Epithelial cell of proximal tubule (primary cell): ENCODE measurements around the gene BCL10. TPM values are rescaled to one million over a fixed set of nuclear protein-coding genes. Genes with fewer than 3 reads are reported as not detected.

ENCODE experiments used
- DNase-seq: peaks from one replicate; pipeline ENCODE4 v3.0.0-alpha.2; 2011; ENCODE audit warnings: low read depth
- H3K4me3 ChIP-seq: 2 replicates; pipeline ENCODE4 v1.5.1; 2011; ENCODE audit warnings: low read depth, mild to moderate bottlenecking, low read length
- CTCF ChIP-seq: conservative IDR thresholded peaks from 2 replicates; pipeline ENCODE4 v1.5.1; 2012; ENCODE audit warnings: low read depth, mild to moderate bottlenecking, low read length
- total RNA-seq: library from RNA; depleted of rRNA; stranded (reverse); fragments of >200 nt; gene quantifications from 2 replicates; pipeline ENCODE4 v1.2.3, GENCODE V29; 2015

The BCL10 gene
- total RNA-seq, 1 donor from 2014 or later = 87.9 TPM

DNA sequence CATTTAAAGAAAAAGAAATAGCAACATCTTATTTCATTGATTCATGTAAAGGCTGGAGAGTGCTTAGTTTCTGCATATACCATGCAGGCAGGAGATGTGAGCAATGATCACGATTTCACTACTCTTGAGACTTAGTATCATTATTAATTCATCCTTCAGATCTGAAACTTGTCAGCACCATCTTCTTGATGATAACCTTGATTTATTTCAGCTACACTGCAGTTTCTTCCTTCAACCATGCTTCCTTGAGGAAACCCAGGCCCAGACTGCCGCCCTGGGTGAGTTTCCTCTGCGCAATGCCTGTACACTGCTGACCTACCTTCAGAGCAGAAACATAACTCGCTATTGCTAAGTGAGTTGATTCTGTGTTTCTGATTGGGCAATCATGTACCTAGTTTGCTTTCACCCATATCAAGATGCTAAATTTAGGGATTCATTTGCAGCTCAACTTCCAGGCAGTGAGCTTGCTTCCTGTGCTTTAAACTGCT lies 13.5 kb upstream of the BCL10 start:
- TF ChIP-seq CTCF = no peak
- DNase-seq = no peak
- no peak overlapping the region for H3K4me3 ChIP-seq

DNA sequence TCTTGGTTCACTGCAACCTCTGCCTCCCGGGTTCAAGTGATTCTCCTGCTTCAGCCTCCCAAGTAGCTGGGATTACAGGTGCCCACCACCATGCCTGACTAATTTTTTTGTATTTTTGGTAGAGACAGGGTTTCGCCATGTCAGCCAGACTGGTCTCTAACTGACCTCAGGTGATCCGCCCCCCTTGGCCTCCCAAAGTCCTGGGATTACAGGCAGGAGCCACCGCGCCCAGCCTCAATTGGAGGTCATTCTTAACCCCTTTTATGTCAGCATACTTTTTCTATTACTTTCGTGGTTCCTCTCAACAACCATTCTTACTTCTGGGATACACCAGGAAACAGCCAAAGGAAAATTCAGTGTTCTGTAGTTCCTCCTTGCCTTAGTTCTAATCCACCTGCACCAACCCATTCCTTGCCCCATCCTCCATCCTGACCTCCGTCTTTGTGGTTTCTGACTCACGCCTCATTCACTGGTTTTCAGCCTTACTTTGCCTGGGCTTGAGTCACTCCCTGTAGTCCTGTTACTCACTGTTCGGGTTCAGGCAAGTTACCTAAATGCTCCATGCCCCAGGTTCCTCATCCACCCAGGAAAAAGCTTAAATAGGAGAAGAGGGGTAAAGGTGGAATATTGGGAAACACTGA lies 12.9 kb upstream of the BCL10 start:
- no peak overlapping the region for H3K4me3 ChIP-seq
- peak; percentile 93 for DNase-seq

GRCh38 chr1:85284202-85284601 lies 7.8 kb upstream of the BCL10 start:
- no peak for TF ChIP-seq CTCF
- no peak overlapping the region for H3K4me3 ChIP-seq
- no peak for DNase-seq

More for the DNA sequence above, 12.9 kb upstream of the BCL10 start:
- no peak for TF ChIP-seq CTCF

DNA sequence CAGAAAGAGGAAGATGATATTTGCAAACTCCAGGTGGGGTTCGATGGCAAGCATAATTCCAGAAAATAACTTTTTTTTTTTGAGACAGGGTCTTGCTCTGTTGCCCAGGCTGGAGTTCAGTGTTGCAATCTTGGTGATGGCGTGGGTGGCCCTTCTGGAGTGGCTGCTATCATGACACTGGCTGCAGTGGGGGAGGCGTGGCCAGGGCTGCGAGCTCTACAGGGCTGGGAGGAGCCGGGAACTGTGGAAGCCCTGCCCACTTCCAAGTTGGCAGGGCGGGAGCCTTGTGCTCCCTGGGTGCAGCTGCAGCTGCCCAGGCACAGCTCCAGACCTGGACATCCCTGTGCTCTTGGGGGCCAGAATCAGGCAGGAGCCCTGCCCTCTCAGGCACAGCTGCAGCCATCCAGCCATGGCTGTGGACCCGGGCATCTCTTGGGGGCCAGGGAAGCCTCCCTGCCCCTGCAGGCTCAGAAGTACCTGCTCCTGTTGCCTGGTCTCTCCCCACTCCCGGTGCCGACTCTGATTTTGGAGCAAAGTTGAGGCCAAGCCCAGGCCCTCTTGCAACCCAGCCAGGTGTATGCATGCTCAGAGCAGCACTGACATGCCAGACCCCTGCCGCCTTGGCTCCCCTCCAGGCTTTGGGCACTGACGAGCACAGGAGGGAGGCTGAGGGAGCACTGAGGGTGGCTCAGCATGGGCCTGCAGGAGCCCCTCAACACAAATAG lies 7.2 kb upstream of the BCL10 start:
- no peak overlapping the region for H3K4me3 ChIP-seq
- TF ChIP-seq CTCF = no peak

GRCh38 chr1:85282424-85282823 lies 6.0 kb upstream of the BCL10 start:
- DNase-seq = no peak
- peak; percentile 44 for TF ChIP-seq CTCF

More for the DNA sequence above, 7.2 kb upstream of the BCL10 start:
- no peak for DNase-seq

GRCh38 chr1:85280636-85281035 lies 4.2 kb upstream of the BCL10 start:
- H3K4me3 ChIP-seq = no peak overlapping the region
- no peak for DNase-seq
- TF ChIP-seq CTCF = no peak

More at GRCh38 chr1:85282424-85282823, 6.0 kb upstream of the BCL10 start:
- no peak overlapping the region for H3K4me3 ChIP-seq
